Measurements from ENCODE around the gene LAMB1. TPM values are rescaled to one million over a fixed set of nuclear protein-coding genes. Genes with fewer than 3 reads are reported as not detected.

The LAMB1 gene
- total and polyA plus RNA-seq, 2 of the 13 experiments (the other 11 are each of a cell fraction or from before 2014, with no cell fraction given): 109 to 124 TPM

- ChIA-PET POLR2A (no interaction called here), CTCF (ENCODE audit: low intra/inter-chr PET ratio, low total read pairs) (no interaction called here)
- FAIRE-seq: no peak
- no peaks in the 10 kb centered on the region for H3K79me2 ChIP-seq (ENCODE audit: insufficient read depth, low read length)
- in situ Hi-C loops (cut with HindIII; ENCODE audit: extremely low pct_ligation_motif_present, low pct_unique_long_range_greater_than_20kb) (no loop called here), intact Hi-C loops (cut with micrococcal nuclease; ENCODE audit: unreplicated experiment) (no loop called here)
- ATAC-seq: no peak
- H3K4me3 ChIP-seq (replicated peaks in 1 of 3; ENCODE audit: insufficient read depth in 1 of 3, low read depth in 2 of 3, low read length in 3 of 3): no peak overlapping the region
- no peak overlapping the region for H3K4me2 ChIP-seq (ENCODE audit: low read depth, low read length)
- H3K27ac ChIP-seq (ENCODE audit: extremely low read length, insufficient read depth, low read length): no peak overlapping the region
- H3K27me3 ChIP-seq (ENCODE audit: control insufficient read depth in 1 of 2, insufficient read depth in 2 of 2, low read length in 2 of 2): no peaks in the 10 kb centered on the region
- no peaks in the 10 kb centered on the region for H4K20me1 ChIP-seq (ENCODE audit: insufficient read depth, low read length)
- H3K9ac ChIP-seq (ENCODE audit: insufficient read depth, low read depth, low read length): no peak overlapping the region
- H2AFZ ChIP-seq (ENCODE audit: low read length): no peak overlapping the region
- peaks cover 4% of the 10 kb centered on the region; the same call in 1 of the 2 replicates for H3K4me1 ChIP-seq (ENCODE audit: insufficient read depth, low read length)
- peaks cover 23 to 73% of the 10 kb centered on the region in 2 experiments for H3K36me3 ChIP-seq (replicated peaks in 1 of 2; ENCODE audit: control insufficient read depth in 1 of 2, insufficient read depth in 2 of 2, low read length in 2 of 2)
- BruUV-seq (replicated peaks): no TSS peak
- WGBS (ENCODE audit: low lambda C conversion rate): 89% methylated on average over 8 of the region's 8 CpGs
- H3K9me3 ChIP-seq (ENCODE audit: low read length): no peaks in the 10 kb centered on the region
- TF ChIP-seq ZNF274 (CRISPR knock-in tag; IDR thresholded peaks at IDR 0.05): no peak
- DNase-seq (ENCODE audit: low spot score): no peak
Observed at GRCh38 chr7:107980671-107981190, 22.2 kb downstream of the LAMB1 start.

- DNase-seq (ENCODE audit: low spot score) (no peak), ATAC-seq (no peak), FAIRE-seq (no peak)
- 98% methylated on average over 3 of the region's 3 CpGs for WGBS (ENCODE audit: low lambda C conversion rate)
- H3K79me2 ChIP-seq (ENCODE audit: insufficient read depth, low read length): no peaks in the 10 kb centered on the region
- intact Hi-C loops (cut with micrococcal nuclease; ENCODE audit: unreplicated experiment): no loop called here
- no TSS peak for BruUV-seq (replicated peaks)
- no peaks in the 10 kb centered on the region for H4K20me1 ChIP-seq (ENCODE audit: insufficient read depth, low read length)
- H3K27me3 ChIP-seq (ENCODE audit: control insufficient read depth in 1 of 2, insufficient read depth in 2 of 2, low read length in 2 of 2): no peaks in the 10 kb centered on the region
- peaks cover 27 to 78% of the 10 kb centered on the region in 2 experiments for H3K36me3 ChIP-seq (replicated peaks in 1 of 2; ENCODE audit: control insufficient read depth in 1 of 2, insufficient read depth in 2 of 2, low read length in 2 of 2)
- H3K9me3 ChIP-seq (ENCODE audit: low read length): no peaks in the 10 kb centered on the region
- ChIA-PET POLR2A (interaction anchor here (1.0 kb wide), 1 partner anchor 23 kb away, joined by 3 read pairs; the partner anchor contains the start of gene LAMB1), CTCF (ENCODE audit: low intra/inter-chr PET ratio, low total read pairs) (no interaction called here)
- H3K4me2 ChIP-seq (ENCODE audit: low read depth, low read length): no peak overlapping the region
- no peak overlapping the region for H3K4me3 ChIP-seq (replicated peaks in 1 of 3; ENCODE audit: insufficient read depth in 1 of 3, low read depth in 2 of 3, low read length in 3 of 3)
- H3K9ac ChIP-seq (ENCODE audit: insufficient read depth, low read depth, low read length): no peak overlapping the region
- no peak overlapping the region for H3K27ac ChIP-seq (ENCODE audit: extremely low read length, insufficient read depth, low read length)
- in situ Hi-C loops (cut with HindIII; ENCODE audit: extremely low pct_ligation_motif_present, low pct_unique_long_range_greater_than_20kb): no loop called here
- no peak overlapping the region for H2AFZ ChIP-seq (ENCODE audit: low read length)
- peaks cover 4% of the 10 kb centered on the region; the same call in 1 of the 2 replicates for H3K4me1 ChIP-seq (ENCODE audit: insufficient read depth, low read length)
- TF ChIP-seq ZNF383 (CRISPR knock-in tag; IDR thresholded peaks at IDR 0.05; ENCODE audit: borderline replicate concordance) (no peak), ZNF737 (CRISPR knock-in tag; IDR thresholded peaks at IDR 0.05; ENCODE audit: borderline replicate concordance) (no peak), CBX5 (CRISPR knock-in tag; IDR thresholded peaks at IDR 0.05; ENCODE audit: borderline replicate concordance) (no peak), ZNF263 (CRISPR knock-in tag; IDR thresholded peaks at IDR 0.05) (no peak), ZNF816 (CRISPR knock-in tag; IDR thresholded peaks at IDR 0.05; ENCODE audit: borderline replicate concordance) (no peak), NRL (CRISPR knock-in tag; IDR thresholded peaks at IDR 0.05; ENCODE audit: borderline replicate concordance) (no peak), GATAD1 (CRISPR knock-in tag; IDR thresholded peaks at IDR 0.05) (no peak), ZBTB38 (CRISPR knock-in tag; IDR thresholded peaks at IDR 0.05) (no peak), ZNF510 (CRISPR knock-in tag; IDR thresholded peaks at IDR 0.05; ENCODE audit: low read depth) (no peak), U2AF1 (optimal IDR thresholded peaks at IDR 0.05; ENCODE audit: low read depth, low read length) (no peak), THYN1 (CRISPR knock-in tag; IDR thresholded peaks at IDR 0.05; ENCODE audit: borderline replicate concordance, low read depth) (no peak), SRF (IDR thresholded peaks at IDR 0.05; ENCODE audit: low read depth, low read length) (no peak), ZNF850 (CRISPR knock-in tag; conservative IDR thresholded peaks at IDR 0.05) (no peak), GLMP (CRISPR knock-in tag; IDR thresholded peaks at IDR 0.05; ENCODE audit: borderline replicate concordance) (no peak), ATAD3A (CRISPR knock-in tag; IDR thresholded peaks at IDR 0.05) (no peak), MED13 (CRISPR knock-in tag; IDR thresholded peaks at IDR 0.05) (no peak), ZNF883 (CRISPR knock-in tag; IDR thresholded peaks at IDR 0.05; ENCODE audit: not compliant biosample characterization) (no peak), CHD2 (IDR thresholded peaks at IDR 0.05; ENCODE audit: low read depth, low read length) (no peak)
Observed at GRCh38 chr7:107980171-107980570, 22.8 kb downstream of the LAMB1 start.

Measured in HepG2 (cell line).